ENCODE data around the gene WDR89.
A peak's percentile ranks its signal among the peaks of the same experiment; 100 is the strongest.
"Not testable (repeated sequence)": the region's sequence is repeated elsewhere in the genome, so short reads cannot be mapped to it uniquely, and the experiment has no call there.

Gene WDR89, protein sequence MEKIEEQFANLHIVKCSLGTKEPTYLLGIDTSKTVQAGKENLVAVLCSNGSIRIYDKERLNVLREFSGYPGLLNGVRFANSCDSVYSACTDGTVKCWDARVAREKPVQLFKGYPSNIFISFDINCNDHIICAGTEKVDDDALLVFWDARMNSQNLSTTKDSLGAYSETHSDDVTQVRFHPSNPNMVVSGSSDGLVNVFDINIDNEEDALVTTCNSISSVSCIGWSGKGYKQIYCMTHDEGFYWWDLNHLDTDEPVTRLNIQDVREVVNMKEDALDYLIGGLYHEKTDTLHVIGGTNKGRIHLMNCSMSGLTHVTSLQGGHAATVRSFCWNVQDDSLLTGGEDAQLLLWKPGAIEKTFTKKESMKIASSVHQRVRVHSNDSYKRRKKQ

DNA sequence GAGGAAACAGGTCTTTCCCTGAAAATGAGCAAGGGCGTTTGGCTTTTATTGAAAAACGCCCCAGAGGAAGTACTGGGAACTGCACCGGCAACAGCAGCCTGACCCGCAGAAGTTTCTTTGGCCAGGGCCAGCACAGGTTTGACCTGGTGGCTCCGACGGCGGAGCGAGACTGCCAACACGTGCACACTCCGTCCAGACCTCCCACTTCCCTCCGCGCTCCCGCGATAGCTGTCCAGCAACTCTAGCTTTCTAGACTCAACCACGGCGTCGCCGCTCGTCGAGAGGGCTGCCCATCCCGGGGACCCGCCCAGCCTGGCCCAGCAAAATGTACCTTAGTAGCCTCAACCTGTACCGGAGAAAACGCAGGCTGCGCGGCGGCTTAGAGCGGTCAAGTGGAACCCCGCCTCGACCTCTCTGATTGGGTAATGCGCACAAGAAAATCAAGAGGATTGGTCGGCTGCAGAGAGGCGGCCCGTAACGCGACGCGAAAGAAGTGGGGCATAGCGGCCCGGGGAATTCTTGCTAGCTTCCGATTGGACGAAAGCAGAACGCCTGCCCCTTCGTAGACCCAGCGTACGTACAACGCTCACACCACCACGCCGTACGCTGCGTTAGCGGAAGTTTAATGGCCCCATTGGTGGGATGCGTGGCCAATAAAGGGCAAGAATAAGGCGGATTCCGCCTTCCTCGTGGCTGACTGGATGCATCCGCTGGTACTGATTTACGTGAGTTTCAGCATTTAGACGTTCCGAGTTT lies at the start of gene WDR89:
Gene WDR89, minus strand, starts transcription at position 399 of the 756 bp plus-strand sequence. CDS start 41,929 bp downstream, outside the sequence.
- peak; percentile 89 to 93 for ATAC-seq

DNA sequence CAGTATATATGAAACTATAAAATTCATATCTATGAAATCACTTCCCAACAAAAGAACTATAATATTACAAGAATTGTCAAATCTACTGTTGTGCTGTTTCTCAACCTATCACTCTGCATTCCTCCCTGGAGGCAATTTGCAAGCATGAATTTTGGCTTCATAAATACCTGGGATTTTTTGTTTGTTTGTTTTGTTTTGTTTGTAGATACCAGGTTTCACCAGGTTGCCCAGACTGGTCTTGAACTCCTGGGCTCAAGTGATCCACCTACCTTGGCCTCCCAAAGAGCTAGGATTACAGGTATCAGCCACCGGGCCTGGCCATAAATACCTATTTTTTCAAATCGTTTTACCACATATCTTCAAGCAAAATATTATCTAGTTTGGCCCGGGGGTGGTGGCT lies 47.5 kb upstream of the WDR89 start:
- ATAC-seq: no peak

DNA sequence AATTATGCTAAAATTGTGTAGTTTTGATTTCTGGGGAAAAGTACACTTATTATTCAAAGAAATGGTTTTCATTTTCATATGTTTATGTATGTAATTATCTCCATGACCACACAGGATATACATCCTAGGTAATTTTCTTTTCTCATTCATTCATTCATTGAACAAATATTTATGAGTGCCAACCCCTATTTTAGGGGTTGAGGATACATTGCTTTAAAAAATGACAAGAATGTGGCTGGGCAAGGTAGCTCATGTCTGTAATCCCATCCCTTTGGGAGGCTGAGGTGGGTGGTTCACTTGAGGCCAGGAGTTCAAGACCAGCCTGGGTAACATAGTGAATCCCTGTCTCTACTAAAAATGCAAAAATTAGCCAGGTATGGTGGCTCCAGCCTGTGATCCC lies 45.3 kb upstream of the WDR89 start:
- ATAC-seq: no peak

DNA sequence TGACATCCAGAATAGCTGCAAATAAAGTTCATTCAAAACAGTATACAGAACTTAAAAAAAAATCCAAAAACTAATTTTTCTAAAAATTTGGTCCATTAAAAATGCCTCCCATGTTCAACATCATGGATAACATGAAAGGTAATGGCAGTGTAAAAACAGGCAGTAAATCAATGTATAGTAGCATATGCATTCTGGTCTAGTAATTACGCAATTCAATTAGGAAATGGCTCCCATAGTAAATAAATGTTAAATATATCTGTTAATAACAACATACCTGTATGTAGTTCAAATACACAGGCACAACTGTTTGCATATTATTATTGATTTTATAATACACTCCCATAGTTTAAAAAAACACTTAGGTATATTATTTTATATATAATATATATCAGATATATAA lies 43.7 kb upstream of the WDR89 start:
- no peak for ATAC-seq

DNA sequence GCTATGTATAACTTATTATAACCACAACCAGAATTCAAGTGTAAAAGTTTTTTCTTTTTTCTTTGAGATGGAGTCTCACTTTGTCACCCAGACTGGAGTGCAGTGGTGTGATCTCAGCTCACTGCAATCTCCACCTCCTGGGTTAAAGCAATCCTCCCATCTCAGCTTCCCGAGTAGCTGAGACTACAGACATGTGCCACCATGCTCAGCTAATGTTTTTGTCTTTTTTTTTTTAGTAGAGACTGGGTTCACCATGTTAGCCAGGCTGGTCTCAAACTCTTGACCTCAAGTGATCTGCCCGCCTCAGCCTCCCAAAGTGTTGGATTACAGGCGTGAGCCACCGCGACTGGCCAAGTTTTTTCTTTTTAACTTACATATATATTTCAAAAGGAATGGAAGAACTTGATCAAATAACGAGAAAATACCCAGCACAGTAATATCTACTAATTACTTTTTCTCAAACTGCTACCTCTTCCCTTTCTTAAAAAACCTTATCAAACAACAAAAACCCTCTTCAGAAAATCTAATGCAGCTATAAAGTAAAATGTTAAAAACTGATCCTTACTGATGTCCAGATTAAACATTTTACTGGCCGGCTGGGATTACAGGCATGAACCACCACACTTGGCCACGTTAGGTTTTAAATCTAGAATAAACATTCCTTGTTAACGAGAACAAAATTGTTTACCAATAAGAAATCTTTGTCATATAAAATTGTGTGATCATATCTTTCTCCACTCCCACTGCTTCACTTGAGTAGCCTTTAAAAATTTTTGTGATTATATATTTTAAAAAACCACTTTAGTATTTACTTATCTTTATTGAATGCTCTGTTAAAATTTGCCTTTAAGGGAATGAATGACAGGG lies 41.3 kb upstream of the WDR89 start:
- ATAC-seq: no peak

DNA sequence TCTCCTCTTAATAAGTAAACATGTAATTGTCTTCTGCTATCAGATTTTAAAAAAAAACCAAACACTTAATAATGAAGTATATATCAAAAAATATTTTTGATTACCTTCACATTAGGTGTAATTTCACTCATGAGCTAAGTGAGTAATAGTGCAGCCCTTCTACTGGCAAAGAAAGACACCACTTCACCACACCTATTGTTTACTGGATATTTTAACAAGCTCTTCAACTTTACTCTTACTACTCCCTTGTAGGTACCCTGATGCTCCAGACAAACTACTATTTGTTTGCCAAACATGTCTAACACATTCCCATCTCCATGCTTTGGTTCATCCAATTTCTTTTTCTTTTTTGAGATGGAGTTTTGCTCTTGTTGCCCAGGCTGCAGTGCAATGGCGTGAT lies 36.9 kb upstream of the WDR89 start:
- no peak for ATAC-seq

DNA sequence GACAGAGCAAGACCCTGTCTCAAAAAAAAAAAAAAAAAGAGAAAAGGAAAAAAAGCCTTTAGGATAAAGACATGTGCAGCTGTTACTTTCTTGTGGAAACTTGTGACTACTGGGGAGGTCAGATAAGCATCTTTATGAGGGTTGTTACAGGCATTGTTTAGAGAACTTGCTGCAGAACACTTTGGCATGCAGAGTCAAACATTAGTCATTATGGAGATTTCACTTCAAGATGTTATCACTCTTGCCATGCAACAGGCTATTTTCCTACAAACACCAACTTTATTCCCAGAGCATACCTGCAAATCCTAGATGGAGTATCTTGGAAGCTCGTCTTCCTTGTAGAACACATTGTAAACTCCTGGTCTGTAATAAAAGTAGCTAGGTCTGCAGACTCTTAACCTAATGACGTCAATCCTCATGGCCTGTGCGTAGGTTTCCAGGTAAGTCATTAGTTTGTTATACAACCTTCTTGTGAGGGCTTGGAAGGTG lies 36.3 kb upstream of the WDR89 start:
- no peak for ATAC-seq

DNA sequence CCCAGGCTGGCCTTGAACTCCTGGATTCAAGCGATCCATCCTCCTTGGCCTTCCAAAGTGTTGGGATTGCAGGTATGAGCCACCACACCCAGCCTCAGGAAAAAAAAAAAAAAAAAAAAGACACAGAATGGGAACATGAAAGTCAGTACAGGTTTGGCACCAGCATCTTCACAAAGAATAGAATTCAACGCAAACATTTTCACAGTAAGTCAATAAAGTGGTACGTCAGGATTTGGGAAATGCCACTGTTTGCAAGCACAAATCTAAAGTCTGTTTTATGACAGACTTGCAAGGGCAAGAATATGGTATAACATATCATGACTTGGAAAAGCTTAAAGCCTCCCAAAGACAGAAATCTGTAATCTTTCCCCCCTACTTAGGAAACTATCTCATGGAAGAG lies 34.9 kb upstream of the WDR89 start:
- ATAC-seq: no peak

DNA sequence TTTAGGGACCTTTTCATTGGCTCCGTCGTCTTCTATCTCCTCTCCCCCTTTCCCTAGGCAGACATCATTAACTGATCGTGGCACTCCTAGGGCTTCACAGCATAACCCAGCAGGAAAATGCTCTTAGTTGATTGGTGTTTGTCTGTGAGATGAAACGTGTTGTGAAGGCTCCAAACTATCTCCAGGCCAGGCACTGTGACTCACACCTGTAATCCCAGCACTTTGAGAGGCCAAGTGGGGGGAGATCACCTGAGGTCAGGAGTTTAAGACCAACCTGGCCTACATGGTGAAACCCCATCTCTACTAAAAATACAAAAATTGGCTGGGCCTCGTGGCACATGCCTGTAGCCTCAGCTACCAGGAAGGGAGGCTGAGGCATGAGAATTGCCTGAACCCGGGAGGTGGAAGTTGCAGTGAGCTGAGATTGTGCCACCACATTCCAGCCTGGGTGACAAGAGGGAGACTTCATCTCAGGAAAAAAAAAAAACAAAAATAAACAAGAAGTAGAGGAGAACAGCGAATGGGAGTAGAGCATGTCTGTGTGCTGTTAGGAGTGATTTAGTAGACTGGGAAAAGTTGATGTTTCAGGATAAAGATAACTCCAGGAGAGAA lies 32.3 kb upstream of the WDR89 start:
- no peak for ATAC-seq

DNA sequence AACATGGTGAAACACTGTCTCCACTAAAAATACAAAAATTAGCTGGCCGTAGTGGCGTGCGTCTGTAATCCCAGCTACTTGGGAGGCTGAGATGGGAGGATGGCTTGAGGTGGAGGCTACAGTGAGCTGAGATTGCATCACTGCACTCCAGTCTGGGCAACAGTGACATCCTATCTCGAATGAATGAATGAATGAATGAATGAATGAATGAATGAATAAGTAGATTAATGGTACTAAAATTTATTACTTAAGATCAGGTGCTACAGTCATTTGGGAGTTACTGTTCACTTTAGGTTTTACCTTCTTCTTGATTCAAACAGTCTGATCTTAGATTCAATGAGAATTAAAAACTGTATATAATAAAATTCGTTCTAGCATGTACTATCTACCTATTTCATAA lies 31.6 kb upstream of the WDR89 start:
- no peak for ATAC-seq

DNA sequence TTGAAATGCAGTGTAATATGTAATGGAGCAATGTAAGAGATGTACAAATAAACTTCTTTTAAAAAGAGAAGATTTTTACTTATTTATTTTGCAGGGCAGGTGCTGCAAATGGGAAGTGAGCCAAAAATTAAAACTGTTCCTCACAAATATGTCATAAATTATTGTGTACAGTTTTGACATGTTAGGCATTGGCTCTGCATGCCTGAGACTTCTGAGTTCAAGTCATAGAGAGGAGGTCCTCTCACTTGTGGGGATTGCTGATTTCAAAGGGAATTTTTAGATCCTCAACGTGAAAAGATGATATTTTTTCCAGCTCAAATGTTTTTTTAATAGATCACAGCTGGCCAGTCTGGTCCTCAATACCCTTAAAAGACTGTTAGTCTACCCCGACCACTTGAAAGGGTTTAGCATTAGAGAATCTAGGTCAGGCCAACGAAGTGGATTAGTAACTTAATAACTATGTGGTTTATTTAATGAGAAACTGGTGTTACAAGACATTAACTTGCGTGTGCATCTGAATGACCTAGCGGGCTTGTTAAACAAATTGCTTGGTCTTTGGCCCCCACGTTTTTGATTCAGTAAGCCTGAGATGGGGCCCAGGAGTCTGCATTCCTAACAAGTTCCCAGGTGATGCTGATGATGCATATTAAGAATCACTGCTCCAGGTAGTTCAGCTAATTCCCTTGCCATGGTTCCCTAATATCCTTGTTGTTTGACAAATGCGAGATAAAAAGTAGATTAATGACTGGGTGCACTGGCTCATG lies 30.9 kb upstream of the WDR89 start:
- ATAC-seq: no peak

DNA sequence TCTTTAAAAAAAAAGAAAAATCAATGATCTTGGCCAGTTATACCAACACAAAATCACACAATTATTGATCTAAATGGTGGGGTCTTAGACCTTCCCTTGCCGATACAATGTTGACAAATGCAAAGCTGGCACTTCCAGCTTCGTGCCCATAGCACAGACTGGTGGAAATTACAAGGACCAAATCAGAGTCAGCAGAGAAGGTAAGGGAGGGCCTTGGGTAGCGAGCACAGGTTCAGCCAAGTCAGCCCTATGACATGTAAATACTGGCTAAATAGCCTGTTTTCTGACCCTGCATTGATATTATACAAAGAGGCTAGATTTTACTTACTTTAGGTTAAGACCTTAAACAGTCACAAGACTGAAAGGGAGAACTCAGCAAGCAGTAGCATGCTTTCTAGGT lies 30.3 kb upstream of the WDR89 start:
- no peak for ATAC-seq

DNA sequence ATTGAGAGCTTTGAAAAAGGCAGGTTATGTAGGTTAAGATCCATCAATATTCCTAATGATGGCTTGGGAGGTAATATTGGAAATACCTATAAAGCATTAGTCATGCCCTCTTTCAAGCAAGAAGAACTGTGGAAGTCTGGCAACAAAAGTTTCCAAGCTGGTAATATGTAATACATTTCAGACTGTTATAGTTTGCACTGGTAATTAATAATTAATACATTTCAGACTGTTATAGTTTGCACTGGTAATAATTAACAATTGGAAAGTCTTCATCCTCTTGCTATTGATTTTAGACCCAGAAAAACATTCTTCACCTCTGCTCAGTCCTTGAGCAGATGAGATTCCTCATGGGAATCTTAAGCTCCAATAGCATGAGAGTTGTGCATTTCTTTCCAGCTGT lies 29.0 kb upstream of the WDR89 start:
- ATAC-seq: no peak

DNA sequence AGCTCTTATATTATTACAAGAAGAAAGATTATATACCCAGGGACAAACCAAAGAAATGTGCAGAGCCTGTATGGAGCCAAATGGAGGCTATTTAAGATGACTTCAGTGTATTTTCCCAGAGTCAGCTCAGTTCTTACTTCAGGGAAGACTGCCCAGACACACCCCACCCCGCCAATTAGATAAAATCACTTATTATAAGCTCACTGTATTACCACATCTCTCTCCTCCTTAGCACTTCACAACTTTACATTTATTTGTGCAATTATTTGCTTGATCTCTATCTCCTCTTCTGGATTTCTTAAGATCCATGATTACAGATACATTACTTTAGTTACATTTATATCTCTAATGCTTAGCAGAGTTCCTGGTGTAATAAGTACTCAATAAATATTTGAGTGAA lies 24.7 kb upstream of the WDR89 start:
- no peak for ATAC-seq

DNA sequence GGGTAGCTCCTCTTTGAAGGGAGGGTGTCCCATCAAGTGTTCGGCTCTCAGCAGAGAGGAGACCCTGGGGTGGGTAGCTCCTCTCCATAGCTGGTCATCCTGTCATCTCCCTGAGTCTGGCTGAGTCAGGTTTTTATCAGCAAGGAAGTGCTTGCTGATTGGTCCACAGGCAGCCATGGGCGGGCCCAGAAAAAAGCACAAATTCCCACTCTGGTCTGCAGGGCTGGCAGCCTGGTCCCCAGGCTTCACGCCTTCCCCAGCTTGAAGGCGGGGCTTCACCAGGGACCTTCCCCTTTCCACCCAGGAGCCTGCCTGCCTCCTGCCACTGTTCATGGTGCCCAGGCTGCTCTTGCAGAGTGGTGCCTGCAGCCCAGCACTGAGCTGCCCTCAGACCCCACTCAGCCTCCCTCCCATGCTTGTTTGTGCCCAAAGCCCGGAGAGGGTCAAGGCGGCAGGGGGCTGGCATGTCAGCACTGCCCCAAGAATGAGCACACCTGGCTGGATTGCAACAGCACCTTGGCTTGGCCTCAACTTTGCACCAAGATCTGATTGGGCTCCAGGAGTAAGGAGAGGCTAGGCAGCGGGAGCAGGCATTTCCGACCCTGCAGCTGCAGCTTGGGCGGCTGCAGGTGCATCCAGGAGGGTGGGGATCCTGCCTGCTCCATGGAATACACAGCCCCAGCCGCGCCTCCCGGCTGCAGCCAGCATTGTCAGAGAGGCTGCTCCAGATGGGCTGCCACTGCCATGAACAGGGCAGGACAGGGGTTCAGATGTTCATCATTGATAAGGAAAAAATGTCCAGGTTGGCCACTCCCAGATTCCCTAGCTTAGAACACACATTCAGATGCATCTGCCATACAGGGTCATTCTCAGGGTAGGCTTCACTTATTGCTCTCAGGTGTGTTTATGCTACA lies 22.0 kb upstream of the WDR89 start:
- no peak for ATAC-seq

DNA sequence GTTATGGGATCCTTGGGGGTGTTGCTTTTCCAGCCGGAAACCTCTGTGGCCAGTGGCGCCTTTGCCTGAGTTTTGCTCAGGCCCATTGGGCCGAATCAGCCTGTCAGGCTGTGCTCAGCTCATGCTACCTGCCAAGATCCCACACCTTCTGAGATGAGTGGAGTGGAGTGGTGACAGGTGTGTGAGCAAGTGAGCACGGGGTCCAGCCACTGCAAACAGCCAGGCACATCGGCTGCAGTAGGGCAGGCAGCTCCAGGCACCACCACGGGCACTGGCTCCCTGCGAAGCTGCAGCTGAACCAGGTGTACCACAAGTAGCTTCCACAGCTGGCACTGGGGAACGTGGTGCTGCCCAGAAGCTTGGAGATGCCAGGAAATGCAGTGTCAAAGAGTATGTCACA lies 21.1 kb upstream of the WDR89 start:
- ATAC-seq: no peak

DNA sequence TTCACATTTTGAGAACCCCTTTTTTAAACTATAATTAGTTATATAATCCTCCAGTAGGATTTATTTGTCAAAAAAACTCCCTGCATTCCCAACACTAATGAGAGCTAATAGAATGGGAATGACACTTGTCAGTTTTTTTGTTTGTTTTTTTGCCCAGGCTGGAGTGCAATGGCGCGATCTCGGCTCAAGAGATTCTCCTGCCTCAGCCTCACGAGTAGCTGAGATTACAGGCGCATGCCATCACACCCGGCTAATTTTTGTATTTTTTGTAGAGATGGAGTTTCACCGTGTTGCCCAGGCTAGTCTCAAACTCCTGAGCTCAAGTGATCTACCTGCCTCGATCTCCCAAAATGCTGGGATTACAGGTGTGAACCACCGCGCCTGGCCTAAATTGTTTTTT lies 20.2 kb upstream of the WDR89 start:
- not testable (repeated sequence) for ATAC-seq

DNA sequence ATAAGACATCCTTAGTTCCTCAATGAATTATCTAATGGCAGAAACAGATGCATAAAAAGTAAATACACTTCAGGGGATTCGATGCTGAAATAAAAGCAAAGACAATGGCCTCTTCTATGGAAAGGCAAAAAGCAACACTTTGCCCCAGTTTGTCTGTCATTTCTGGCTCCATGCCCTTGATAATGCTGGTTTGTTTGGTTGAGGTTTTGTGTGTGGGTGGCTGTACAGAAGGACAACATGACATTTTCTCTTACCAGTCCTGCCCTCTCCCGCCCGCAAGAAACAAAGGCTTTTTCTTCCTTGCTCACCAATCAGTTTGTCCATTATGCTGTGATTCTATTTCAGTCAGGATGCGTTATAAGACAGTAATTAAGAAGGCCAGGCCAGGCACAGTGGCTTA lies 18.1 kb upstream of the WDR89 start:
- ATAC-seq: no peak

DNA sequence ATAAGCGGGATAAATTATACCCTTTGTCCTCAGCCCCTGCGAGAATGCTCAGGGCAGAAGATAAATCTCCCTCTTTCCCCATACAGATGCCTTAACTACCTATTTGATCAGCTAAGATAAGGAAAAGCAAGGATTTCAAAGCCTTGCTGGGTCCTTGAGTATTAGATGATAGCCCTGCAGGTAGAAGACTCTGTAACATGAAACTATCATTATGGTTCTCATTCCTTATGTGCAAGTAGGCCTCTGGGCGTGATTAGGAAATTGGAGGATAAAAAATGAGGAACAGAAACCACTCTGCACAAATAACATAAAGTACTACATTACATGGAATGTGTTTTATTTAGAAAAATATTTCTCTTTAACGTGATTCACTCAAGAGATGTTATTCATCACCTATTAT lies 14.5 kb upstream of the WDR89 start:
- no peak for ATAC-seq

DNA sequence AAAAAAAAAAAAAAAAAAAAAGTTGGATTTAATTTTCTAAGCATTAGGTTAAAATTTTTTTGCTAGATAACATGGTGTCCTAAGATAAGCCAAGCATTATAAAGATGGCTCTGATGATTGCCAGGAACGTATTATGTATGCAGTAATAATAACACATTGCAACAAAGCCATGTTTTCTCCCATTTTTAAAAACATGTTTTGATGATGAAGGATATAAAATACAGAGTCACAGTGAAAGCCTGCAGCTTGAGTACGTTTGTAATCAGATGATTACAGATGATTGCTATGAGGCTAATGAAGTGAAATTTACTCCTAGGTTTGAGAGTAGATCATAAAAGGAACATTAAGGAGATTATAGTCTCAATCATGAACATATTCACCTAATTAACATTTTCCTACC lies 13.3 kb upstream of the WDR89 start:
- ATAC-seq: no peak

DNA sequence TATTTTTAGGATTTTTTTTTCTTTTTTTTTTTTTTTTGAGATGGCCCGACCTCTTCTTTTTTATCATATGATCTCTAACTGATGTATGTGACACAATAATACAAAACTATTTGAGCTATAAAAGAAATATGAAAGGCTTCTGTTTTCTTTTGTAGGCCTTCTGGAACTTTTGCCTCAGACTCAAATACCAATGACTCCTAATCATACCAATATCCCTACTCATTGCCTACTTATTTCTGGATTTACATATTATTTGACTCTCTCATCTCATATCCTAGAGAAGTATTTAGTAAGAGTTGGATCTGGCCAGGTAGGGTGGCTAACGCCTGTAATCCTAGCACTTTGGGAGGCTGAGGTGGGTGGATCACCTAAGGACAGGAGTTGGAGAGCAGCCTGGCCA lies 12.7 kb upstream of the WDR89 start:
- no peak for ATAC-seq

Measured in activated CD4-positive, CD25-positive, alpha-beta regulatory T cell treated with anti-CD3 and anti-CD28 coated beads, Interleukin-2, amount 50 U/mL, for 24 hours (primary cell).